MM.1S (cell line): ENCODE data around the gene POPDC2.

Experiments used
- DNase-seq: peaks from one replicate; pipeline ENCODE4 v3.0.0-alpha.2; 2015
- H2AFZ ChIP-seq: fragments of 300-600 bp; sonication (generic); 2 replicates; pipeline ENCODE4 v1.6.0; 2016; ENCODE audit warnings: antibody characterized with exemption, low read length
- H3F3A ChIP-seq: fragments of 300-600 bp; sonication (generic); 2 replicates; pipeline ENCODE4 v1.6.1; 2016; ENCODE audit warnings: mild to moderate bottlenecking, antibody characterized with exemption, low read length, moderate library complexity, mixed read lengths; ENCODE audit not compliant: insufficient read depth
- H3K27ac ChIP-seq: fragments of 300-600 bp; sonication (generic); 2 replicates; pipeline ENCODE4 v1.5.1; 2016; ENCODE audit warnings: mild to moderate bottlenecking, low read length
- H3K27me3 ChIP-seq: fragments of 300-600 bp; sonication (generic); replicated peaks from 2 replicates; pipeline ENCODE4 v1.6.0; 2016; ENCODE audit warnings: low read length; ENCODE audit not compliant: insufficient read depth
- H3K36me3 ChIP-seq: fragments of 300-600 bp; sonication (generic); replicated peaks from 2 replicates; pipeline ENCODE4 v1.6.1; 2016; ENCODE audit warnings: mild to moderate bottlenecking, low read length, mixed read lengths; ENCODE audit not compliant: insufficient read depth
- H3K4me1 ChIP-seq: fragments of 300-600 bp; sonication (generic); 2 replicates; pipeline ENCODE4 v1.6.1; 2016; ENCODE audit warnings: low read length, mixed read lengths
- H3K4me2 ChIP-seq: fragments of 300-600 bp; sonication (generic); 2 replicates; pipeline ENCODE4 v1.6.0; 2016; ENCODE audit warnings: low read depth, low read length
- H3K4me3 ChIP-seq: fragments of 300-600 bp; sonication (generic); 2 replicates; pipeline ENCODE4 v1.5.1; 2016; ENCODE audit warnings: low read length, mixed read lengths
- H3K79me2 ChIP-seq: fragments of 300-600 bp; sonication (generic); 2 replicates; pipeline ENCODE4 v1.6.1; 2016; ENCODE audit warnings: mixed run types, low read length, mixed read lengths
- H3K9ac ChIP-seq: fragments of 300-600 bp; sonication (generic); 2 replicates; pipeline ENCODE4 v1.6.1; 2016; ENCODE audit warnings: low read length, mixed read lengths
- H3K9me2 ChIP-seq: fragments of 300-600 bp; sonication (generic); replicated peaks from 2 replicates; pipeline ENCODE4 v1.6.1; 2016; ENCODE audit warnings: mild to moderate bottlenecking, low read length, mixed read lengths; ENCODE audit not compliant: insufficient read depth
- H3K9me3 ChIP-seq: fragments of 300-600 bp; sonication (generic); replicated peaks from 2 replicates; pipeline ENCODE4 v1.6.1; 2016; ENCODE audit warnings: mild to moderate bottlenecking, low read length, mixed read lengths; ENCODE audit not compliant: insufficient read depth
- H4K20me1 ChIP-seq: fragments of 300-600 bp; sonication (generic); 2 replicates; pipeline ENCODE4 v1.6.1; 2016; ENCODE audit warnings: mild to moderate bottlenecking, low read length, moderate library complexity, mixed read lengths; ENCODE audit not compliant: insufficient read depth
- EZH2 ChIP-seq: fragments of 300-600 bp; sonication (generic); optimal IDR thresholded peaks from 2 replicates; pipeline ENCODE3; 2017; ENCODE audit warnings: low read depth, mild to moderate bottlenecking, antibody characterized with exemption, low read length, mixed read lengths
- EZH2phosphoT487 ChIP-seq: fragments of 300-600 bp; sonication (generic); IDR thresholded peaks from 2 replicates; pipeline ENCODE4 v1.6.1; 2018; ENCODE audit warnings: antibody characterized with exemption, low read length
- TF ChIP-seq, protein P1 (sequence below): fragments of 300-600 bp; sonication (generic); IDR thresholded peaks from 2 replicates; pipeline ENCODE4 v1.5.1; 2016; ENCODE audit warnings: antibody characterized with exemption, low read length, mixed read lengths

POPDC2 gene

DNA sequence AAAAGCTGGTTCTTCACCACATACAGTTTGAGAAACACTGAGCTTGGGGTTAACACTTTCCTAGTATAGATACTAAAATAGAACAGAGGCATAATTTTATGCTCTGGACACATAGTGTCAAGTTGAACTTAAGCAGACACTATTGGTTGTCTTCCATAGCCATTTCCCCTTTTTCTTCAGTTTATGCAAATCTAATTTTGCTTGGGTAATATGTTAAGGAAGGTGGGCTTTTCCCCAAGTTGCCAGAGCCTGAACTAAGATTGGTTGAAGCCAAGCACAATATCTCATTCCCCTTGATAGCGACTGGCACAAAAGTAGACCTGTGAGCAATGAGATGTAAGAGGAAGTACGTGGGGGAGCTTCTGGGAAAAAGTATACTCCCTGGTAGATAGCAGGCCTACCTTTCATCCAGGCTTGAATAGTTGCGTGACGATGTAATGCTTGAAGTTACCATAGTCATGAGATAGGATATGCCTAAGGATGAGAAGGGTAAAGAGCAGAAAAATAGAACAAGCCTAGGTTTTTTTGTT lies 4.5 kb upstream of the POPDC2 start:
- no peaks in the 10 kb centered on the region for H3K27me3 ChIP-seq
- H3K4me3 ChIP-seq: no peak overlapping the region
- H3K27ac ChIP-seq: no peak overlapping the region
- H3K9me2 ChIP-seq: no peaks in the 10 kb centered on the region
- H3F3A ChIP-seq: no peaks in the 10 kb centered on the region
- DNase-seq: no peak
- H4K20me1 ChIP-seq: no peaks in the 10 kb centered on the region
- H3K9me3 ChIP-seq: no peaks in the 10 kb centered on the region
- H3K36me3 ChIP-seq: no peaks in the 10 kb centered on the region; the same call in 1 of the 2 replicates
- no peak overlapping the region for H3K4me2 ChIP-seq
- TF ChIP-seq EZH2phosphoT487 (no peak), EZH2 (no peak)
- TF ChIP-seq, protein P1, sequence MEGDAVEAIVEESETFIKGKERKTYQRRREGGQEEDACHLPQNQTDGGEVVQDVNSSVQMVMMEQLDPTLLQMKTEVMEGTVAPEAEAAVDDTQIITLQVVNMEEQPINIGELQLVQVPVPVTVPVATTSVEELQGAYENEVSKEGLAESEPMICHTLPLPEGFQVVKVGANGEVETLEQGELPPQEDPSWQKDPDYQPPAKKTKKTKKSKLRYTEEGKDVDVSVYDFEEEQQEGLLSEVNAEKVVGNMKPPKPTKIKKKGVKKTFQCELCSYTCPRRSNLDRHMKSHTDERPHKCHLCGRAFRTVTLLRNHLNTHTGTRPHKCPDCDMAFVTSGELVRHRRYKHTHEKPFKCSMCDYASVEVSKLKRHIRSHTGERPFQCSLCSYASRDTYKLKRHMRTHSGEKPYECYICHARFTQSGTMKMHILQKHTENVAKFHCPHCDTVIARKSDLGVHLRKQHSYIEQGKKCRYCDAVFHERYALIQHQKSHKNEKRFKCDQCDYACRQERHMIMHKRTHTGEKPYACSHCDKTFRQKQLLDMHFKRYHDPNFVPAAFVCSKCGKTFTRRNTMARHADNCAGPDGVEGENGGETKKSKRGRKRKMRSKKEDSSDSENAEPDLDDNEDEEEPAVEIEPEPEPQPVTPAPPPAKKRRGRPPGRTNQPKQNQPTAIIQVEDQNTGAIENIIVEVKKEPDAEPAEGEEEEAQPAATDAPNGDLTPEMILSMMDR: no peak
- H3K9ac ChIP-seq: no peak overlapping the region
- no peaks in the 10 kb centered on the region for H3K79me2 ChIP-seq
- H3K4me1 ChIP-seq: no peaks in the 10 kb centered on the region
- no peak overlapping the region for H2AFZ ChIP-seq

DNA sequence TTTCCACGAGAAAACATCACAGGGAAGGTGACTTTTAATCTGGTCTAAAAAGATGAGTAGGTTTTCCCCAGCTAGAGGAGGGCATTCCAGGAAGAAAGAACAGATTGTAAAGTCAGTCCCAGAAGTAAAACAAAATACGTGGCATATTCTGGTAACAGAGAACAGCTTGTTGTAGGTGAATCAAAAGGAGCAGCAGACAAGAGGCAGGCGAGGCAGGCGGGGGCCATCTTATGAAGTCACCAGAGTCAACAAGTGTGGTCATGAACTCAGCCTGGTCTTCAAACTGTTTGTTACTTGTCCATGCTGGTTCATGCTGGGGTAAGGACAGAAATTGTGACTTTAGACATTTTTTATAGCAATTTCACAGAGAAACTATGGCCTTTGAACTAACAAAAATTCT lies 4.0 kb upstream of the POPDC2 start:
- no peaks in the 10 kb centered on the region; the same call in 1 of the 2 replicates for H3K36me3 ChIP-seq
- H3K27me3 ChIP-seq: no peaks in the 10 kb centered on the region
- H3K4me3 ChIP-seq: no peak overlapping the region
- H3F3A ChIP-seq: no peaks in the 10 kb centered on the region
- no peak overlapping the region for H3K9ac ChIP-seq
- no peaks in the 10 kb centered on the region for H3K4me1 ChIP-seq
- no peaks in the 10 kb centered on the region for H4K20me1 ChIP-seq
- no peaks in the 10 kb centered on the region for H3K9me3 ChIP-seq
- H3K9me2 ChIP-seq: no peaks in the 10 kb centered on the region
- TF ChIP-seq, protein P1: no peak
- no peak overlapping the region for H3K4me2 ChIP-seq
- no peak for DNase-seq
- no peak overlapping the region for H3K27ac ChIP-seq
- no peaks in the 10 kb centered on the region for H3K79me2 ChIP-seq
- no peak overlapping the region for H2AFZ ChIP-seq

DNA sequence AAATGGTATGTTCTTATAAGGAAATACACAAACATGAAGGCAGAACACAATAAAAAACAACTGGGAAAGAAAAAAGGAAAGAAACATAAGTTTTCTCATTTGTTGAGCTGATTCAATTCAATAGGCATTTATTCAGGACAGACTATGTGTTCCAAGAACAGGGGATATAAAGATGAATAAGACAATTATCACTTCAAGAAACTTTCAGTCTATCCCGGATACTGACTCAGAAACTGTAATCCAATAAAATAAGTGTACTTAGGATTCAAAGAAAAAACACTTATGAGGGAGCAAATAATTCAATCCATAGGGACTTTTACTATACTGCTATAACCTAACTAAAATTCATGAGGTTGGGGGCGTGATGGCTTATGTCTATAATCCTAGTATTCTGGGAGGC lies 3.5 kb upstream of the POPDC2 start:
- Histone ChIP-seq H3K4me1 (no peaks in the 10 kb centered on the region), H3K27me3 (no peaks in the 10 kb centered on the region), H2AFZ (no peak overlapping the region), H3K9ac (no peak overlapping the region), H3F3A (no peaks in the 10 kb centered on the region), H3K4me2 (no peak overlapping the region), H3K9me3 (no peaks in the 10 kb centered on the region), H3K36me3 (no peaks in the 10 kb centered on the region; the same call in 1 of the 2 replicates), H3K4me3 (no peak overlapping the region), H3K9me2 (no peaks in the 10 kb centered on the region), H3K79me2 (no peaks in the 10 kb centered on the region), H4K20me1 (no peaks in the 10 kb centered on the region), H3K27ac (no peak overlapping the region)
- no peak for TF ChIP-seq EZH2phosphoT487
- TF ChIP-seq, protein P1: no peak
- no peak for TF ChIP-seq EZH2
- DNase-seq: no peak
